Stimulated activated CD4-positive, alpha-beta T cell treated with anti-CD3 and anti-CD28 coated beads, TNF-alpha, amount 100 ng/mL, for 1 hour (primary cell): ENCODE results near the gene SH3RF3.

ENCODE experiments used
- DNase-seq, 3 donors: peaks; one replicate each; pipeline ENCODE4 v3.0.0-alpha.2; 2020; ENCODE audit warnings: low read depth in 3 of 3, low spot score in 1 of 3

SH3RF3 gene

DNA sequence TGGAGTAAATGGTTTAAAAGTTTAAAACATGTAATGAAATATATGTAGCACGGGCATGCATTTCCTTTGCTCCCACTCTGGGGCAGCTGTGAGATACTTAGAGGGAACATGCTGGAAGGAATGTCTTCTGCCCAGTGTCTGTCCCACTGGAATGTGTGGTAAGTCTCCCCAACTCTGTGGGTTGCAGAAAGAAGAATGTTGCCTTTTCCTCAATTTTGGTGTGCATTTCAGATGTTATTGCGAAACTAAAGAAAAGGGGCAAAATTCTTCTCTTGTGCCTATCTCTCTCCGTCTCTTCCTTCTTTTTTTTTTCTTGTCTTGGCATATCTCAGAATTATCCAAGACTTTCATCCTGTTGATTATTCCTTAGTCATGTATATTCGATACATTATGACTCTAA lies 201.1 kb downstream of the SH3RF3 start:
- DNase-seq, result no peak

- no peak for DNase-seq
Measured at GRCh38 chr2:109331081-109331480, 202.1 kb downstream of the SH3RF3 start.

DNA sequence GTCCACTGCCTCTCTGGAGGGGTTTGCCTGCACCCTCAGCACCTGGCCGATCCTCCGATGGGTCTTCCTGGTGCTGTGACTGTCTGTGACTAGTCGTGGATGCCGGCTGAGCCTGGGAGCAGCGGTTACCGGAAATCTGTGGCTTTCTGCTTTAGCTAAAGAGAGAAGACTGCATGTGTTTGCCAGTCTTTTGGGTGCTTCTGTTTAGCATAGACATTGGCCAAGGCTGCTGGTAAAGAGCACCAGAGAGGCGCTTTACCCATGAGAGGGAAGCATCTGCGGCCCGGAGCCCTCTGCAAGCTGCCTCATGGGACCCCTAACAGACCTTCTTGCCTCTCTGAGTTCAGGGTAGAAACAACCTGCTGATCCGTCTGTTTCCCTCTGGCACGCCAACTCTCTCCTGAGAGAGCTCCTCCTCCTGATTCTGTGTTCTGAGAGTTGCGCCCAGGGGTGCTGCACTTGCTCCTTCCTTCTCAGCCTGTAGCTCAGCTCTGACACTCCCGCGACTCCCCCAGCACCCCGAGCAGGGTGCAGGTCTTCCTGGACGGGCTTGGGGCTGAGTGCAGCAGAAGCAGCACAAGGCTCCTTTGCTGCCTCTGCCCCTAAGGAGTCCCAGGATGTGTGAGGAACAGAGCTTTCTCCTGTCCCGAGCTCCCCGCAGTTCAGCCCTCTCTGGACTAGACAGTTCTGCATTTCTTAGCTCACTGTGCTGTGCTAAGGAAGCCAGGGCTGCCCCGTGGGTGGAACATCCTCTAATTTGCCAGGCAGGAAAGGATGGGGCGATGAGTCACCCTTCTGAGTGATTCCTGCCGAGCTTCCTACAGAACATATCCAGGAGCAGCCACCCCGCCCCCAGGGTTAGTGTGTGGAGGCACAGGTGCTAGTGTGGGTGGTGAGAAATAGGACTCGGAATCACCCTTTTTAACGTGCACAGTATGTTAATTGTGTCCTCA lies 203.2 kb downstream of the SH3RF3 start:
- DNase-seq, result no peak

DNA sequence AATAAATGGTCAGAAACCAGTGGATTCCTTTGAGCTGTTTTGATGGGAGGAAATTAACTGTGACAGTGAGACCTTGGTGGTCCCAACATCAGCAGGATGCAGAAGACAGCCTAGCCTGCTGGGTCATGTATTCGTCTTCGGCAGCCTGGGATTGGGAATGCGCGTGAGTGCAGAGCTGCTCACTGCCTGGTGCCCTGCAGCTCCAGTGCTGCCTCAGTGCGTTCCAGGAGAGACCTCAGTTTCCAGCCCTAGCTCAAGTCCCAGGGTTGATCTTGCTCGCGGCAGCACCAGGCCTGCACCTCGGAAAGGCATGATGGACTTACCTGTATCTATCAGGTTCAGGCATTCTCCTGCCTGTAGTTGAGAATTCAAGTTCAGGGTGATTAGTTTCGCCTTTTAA lies 203.9 kb downstream of the SH3RF3 start:
- no peak for DNase-seq

DNA sequence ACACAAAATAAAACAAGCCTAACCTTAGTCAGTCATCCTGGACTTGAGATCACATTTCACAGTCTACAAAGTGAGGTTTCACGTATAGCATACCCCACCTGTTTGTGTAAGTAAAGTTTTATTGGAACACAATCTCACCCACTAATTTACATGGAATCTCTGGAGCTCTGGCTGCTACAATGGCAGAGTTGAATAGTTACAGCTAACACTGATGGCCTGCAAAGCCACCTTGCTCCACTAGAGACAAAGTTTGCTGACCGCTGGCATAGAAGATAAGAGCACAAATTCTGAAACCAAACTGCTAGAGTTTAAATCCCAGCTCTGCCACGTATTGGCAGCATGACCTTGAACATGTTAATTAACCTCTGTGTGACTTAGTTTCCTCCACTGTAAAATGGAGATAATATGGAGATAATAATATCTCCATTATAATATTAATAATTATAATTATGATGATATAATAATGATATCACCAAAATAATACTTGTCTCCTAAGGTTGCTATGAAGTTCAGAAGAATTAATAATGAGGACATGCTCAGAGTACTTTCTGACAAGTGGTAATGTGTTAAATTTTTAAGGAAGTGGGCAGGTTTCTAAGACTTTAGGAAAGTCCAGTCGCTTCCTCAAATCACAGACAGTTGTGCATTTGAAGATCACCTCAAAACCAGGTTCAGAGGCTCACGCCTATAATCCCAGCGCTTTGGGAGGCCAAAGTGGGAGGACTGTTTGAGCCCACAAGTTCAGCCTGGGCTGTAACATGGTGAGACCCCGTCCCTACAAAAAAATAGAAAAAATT lies 204.6 kb downstream of the SH3RF3 start:
- no peak for DNase-seq

- no peak for DNase-seq
Measured at GRCh38 chr2:109335631-109336176, 206.7 kb downstream of the SH3RF3 start.

GRCh38 chr2:109336296-109336695 lies 207.3 kb downstream of the SH3RF3 start:
- no peak for DNase-seq

GRCh38 chr2:109337221-109337620 lies 208.2 kb downstream of the SH3RF3 start:
- DNase-seq, result no peak

- DNase-seq, result no peak
Measured at GRCh38 chr2:109339519-109339966, 210.5 kb downstream of the SH3RF3 start.

DNA sequence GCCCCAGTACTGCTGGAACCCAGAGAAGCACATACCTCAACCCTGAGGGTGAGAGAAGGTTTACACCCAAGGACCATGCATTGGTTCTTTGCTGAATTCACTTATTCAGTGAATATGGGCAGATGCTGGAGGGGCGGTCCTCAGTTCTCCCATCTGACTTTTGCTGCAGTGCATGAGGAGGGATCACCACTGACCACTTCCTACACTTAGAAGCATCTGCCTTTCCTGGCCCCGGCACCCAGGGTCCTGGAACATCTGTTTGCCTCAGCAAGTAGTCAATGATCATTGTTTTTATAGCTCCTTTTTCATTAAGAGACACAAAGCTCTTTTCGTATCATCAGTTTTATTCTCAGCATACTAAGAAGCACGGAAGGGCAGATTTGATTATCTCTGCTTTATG lies 211.4 kb downstream of the SH3RF3 start:
- no peak for DNase-seq

- no peak for DNase-seq
Measured at GRCh38 chr2:109341355-109342255, 212.6 kb downstream of the SH3RF3 start.

- DNase-seq, result no peak
Measured at GRCh38 chr2:109342256-109342850, 213.3 kb downstream of the SH3RF3 start.

GRCh38 chr2:109342930-109343329 lies 213.9 kb downstream of the SH3RF3 start:
- DNase-seq, result no peak

GRCh38 chr2:109343460-109343859 lies 214.5 kb downstream of the SH3RF3 start:
- no peak for DNase-seq

GRCh38 chr2:109344270-109344805 lies 215.3 kb downstream of the SH3RF3 start:
- DNase-seq, result no peak

DNA sequence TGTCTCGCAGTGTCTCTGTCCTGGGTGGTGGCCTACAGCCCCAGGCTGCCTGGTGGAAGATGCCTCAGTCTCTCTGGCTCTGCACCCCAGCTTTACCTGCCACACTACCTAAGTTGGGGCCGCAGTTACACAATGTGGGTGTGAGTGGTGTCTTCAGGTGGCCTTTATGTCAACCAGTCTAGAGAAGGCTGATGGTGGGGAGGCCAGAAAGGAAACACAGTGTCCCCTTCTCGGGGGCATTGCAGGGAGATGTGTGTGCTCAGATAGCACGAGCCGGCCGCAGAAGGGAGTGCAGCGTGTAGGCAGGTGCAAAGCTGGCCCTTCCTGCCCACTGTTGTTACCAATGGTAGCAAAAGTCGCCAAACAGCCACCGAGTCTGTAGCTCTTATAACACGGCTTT lies 216.1 kb downstream of the SH3RF3 start:
- DNase-seq, result no peak

GRCh38 chr2:109345653-109346480 lies 216.9 kb downstream of the SH3RF3 start:
- DNase-seq, result no peak

- no peak for DNase-seq
Measured at GRCh38 chr2:109346601-109347228, 217.7 kb downstream of the SH3RF3 start.

DNA sequence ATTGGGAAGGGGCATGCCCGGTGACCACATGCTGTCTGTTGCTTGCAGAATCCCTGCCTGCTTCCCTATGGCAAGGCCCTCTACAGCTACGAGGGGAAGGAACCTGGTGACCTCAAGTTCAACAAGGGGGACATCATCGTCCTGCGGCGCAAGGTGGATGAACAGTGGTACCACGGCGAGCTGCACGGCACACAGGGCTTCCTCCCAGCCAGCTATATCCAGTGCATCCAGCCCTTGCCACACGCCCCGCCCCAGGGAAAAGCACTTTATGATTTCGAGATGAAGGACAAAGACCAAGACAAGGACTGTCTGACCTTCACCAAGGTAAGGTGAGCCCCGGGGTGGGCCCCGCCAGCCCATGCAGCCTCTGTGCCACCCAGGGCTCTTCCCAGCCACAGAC lies 218.6 kb downstream of the SH3RF3 start:
- no peak for DNase-seq
